ENCODE results near the gene LGALS3BP. TPM values are rescaled to one million over a fixed set of nuclear protein-coding genes. Genes with fewer than 3 reads are reported as not detected.
A peak's percentile ranks its signal among the peaks of the same experiment; 100 is the strongest.

Gene LGALS3BP
- total RNA-seq, 8 experiments from 2014 or later, result 34.8 to 346 (median 58.7) TPM

- ATAC-seq (replicated peaks in 6 of 8), result no peak
- Histone ChIP-seq H3K4me3 (no peak overlapping the region), H3K27ac (no peak overlapping the region), H3K4me1 (replicated peaks in 1 of 2) (peaks cover 12 to 14% of the 10 kb centered on the region in 2 donors)
- 33 to 95% (median 80%) methylated on average over 1 to 5 of the region's 5 CpGs; no CpG with 5 or more reads in 1 of the 10 experiments for WGBS, 10 experiments
- in situ Hi-C loops (cut with MboI; ENCODE audit: low pct_unique_long_range_greater_than_20kb in 2 of 9, low sequenced_read_pairs in 9 of 9, unreplicated experiment in 9 of 9), result no loop called here
These were observed 39.5 kb downstream of the LGALS3BP start for GRCh38 chr17:78940258-78940657.

DNA sequence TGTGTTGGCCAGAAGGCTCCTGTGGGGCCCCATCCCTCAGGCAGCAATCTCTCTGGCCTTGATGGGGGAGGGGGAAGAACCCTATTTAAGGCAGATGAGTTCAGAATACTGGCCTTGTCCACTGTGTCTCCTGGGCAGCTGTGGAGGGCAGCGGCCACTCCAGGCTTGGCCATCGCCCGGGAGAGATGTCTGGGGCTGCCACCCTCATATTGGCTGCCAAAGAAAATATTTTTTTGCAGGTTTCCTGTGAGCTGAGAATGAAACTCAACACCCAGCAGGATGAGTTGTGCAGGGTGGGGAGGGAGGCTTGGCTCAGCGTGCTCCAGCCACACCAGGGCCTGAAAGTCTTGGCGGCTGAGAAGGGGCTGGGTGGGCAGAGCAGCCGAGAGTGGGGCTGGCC is 40.1 kb downstream of the LGALS3BP start:
- in situ Hi-C loops (cut with MboI; ENCODE audit: low pct_unique_long_range_greater_than_20kb in 2 of 9, low sequenced_read_pairs in 9 of 9, unreplicated experiment in 9 of 9), result no loop called here
- Histone ChIP-seq H3K27ac (no peak overlapping the region), H3K4me1 (replicated peaks in 1 of 2) (peaks cover 18 to 21% of the 10 kb centered on the region in 2 donors), H3K4me3 (no peak overlapping the region)
- 85 to 93% methylated on average over 3 to 5 of the region's 6 CpGs; no CpG with 5 or more reads in 8 of the 10 experiments for WGBS, 10 experiments
- ATAC-seq (replicated peaks in 6 of 8), result peak in 1 of 8 experiments; percentile 1

GRCh38 chr17:78937561-78937960 is 42.2 kb downstream of the LGALS3BP start:
- Histone ChIP-seq H3K27ac (no peak overlapping the region), H3K4me3 (no peak overlapping the region), H3K4me1 (replicated peaks in 1 of 2) (peaks cover 32 to 33% of the 10 kb centered on the region in 2 donors)
- WGBS, 10 experiments, result 88 to 100% (median 97%) methylated on average over 1 to 5 of the region's 11 CpGs; no CpG with 5 or more reads in 4 of the 10 experiments
- ATAC-seq (replicated peaks in 6 of 8), result no peak
- in situ Hi-C loops (cut with MboI; ENCODE audit: low pct_unique_long_range_greater_than_20kb in 2 of 9, low sequenced_read_pairs in 9 of 9, unreplicated experiment in 9 of 9), result no loop called here

GRCh38 chr17:78935419-78936323 is 44.1 kb downstream of the LGALS3BP start:
- Histone ChIP-seq H3K4me3 (no peak overlapping the region), H3K4me1 (replicated peaks in 1 of 2) (peaks cover 32 to 33% of the 10 kb centered on the region in 2 donors), H3K27ac (peak overlapping the region; percentile 84 to 94)
- 0 to 78% (median 10%) methylated on average over 1 to 9 of the region's 33 CpGs; no CpG with 5 or more reads in 4 of the 10 experiments for WGBS, 10 experiments
- in situ Hi-C loops (cut with MboI; ENCODE audit: low pct_unique_long_range_greater_than_20kb in 2 of 9, low sequenced_read_pairs in 9 of 9, unreplicated experiment in 9 of 9), result no loop called here
- peak; percentile 54 to 86 (median 76) for ATAC-seq (replicated peaks in 6 of 8)

GRCh38 chr17:78934681-78935418 is 44.9 kb downstream of the LGALS3BP start:
- 0 to 100% (median 84%) methylated on average over 1 to 5 of the region's 19 CpGs; no CpG with 5 or more reads in 6 of the 10 experiments for WGBS, 10 experiments
- in situ Hi-C loops (cut with MboI; ENCODE audit: low pct_unique_long_range_greater_than_20kb in 2 of 9, low sequenced_read_pairs in 9 of 9, unreplicated experiment in 9 of 9), result no loop called here
- no peak overlapping the region for H3K4me3 ChIP-seq
- H3K4me1 ChIP-seq (replicated peaks in 1 of 2), result peaks cover 32 to 33% of the 10 kb centered on the region in 2 donors
- no peak for ATAC-seq (replicated peaks in 6 of 8)
- peak overlapping the region; percentile 84 to 94 for H3K27ac ChIP-seq

DNA sequence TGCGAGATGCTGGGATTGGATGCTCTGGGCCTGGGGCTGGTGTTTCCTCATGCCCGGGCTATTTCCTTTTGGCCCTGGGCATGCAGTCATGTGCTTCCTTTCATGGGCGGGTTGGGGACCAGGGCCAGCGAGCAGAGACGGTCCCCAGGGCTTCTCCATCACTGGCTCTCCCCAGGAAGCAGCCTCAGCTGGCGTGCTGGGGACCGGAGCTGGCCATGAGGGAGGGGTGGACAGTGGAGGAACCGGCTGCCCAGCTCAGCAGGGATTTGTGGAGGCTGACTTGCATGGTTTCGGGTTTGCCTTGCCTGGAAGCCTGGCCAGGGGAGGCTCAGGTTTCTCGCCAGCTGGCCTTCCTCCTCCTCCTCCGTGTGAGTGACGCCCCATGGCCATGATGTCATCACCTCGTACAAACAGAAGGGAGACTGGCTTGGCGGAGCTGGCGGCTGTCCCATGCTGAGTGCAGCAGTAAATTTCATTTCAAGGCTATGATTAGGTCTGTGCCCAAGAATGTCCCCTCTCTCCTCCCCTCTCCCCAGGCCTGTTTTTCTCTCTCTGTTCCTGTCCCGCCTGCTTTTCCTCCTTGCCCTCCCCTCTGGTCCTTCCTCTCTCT is 45.7 kb downstream of the LGALS3BP start:
- peaks cover 32 to 33% of the 10 kb centered on the region in 2 donors for H3K4me1 ChIP-seq (replicated peaks in 1 of 2)
- in situ Hi-C loops (cut with MboI; ENCODE audit: low pct_unique_long_range_greater_than_20kb in 2 of 9, low sequenced_read_pairs in 9 of 9, unreplicated experiment in 9 of 9), result no loop called here
- no peak overlapping the region for H3K4me3 ChIP-seq
- WGBS, 10 experiments, result 0 to 76% (median 47%) methylated on average over 1 to 7 of the region's 16 CpGs; no CpG with 5 or more reads in 5 of the 10 experiments
- ATAC-seq (replicated peaks in 6 of 8), result peak; percentile 33 to 85 (median 50)
- H3K27ac ChIP-seq, result peak overlapping the region; percentile 84 to 94

GRCh38 chr17:78933025-78933958 is 46.4 kb downstream of the LGALS3BP start:
- Histone ChIP-seq H3K4me1 (replicated peaks in 1 of 2) (peaks cover 33 to 36% of the 10 kb centered on the region in 2 donors), H3K4me3 (no peak overlapping the region), H3K27ac (peak overlapping the region; percentile 84 to 94)
- ATAC-seq (replicated peaks in 6 of 8), result peak in 5 of 8 experiments; percentile 7 to 62 (median 23)
- in situ Hi-C loops (cut with MboI; ENCODE audit: low pct_unique_long_range_greater_than_20kb in 2 of 9, low sequenced_read_pairs in 9 of 9, unreplicated experiment in 9 of 9), result no loop called here
- 51 to 100% (median 96%) methylated on average over 3 to 5 of the region's 18 CpGs; no CpG with 5 or more reads in 4 of the 10 experiments for WGBS, 10 experiments

DNA sequence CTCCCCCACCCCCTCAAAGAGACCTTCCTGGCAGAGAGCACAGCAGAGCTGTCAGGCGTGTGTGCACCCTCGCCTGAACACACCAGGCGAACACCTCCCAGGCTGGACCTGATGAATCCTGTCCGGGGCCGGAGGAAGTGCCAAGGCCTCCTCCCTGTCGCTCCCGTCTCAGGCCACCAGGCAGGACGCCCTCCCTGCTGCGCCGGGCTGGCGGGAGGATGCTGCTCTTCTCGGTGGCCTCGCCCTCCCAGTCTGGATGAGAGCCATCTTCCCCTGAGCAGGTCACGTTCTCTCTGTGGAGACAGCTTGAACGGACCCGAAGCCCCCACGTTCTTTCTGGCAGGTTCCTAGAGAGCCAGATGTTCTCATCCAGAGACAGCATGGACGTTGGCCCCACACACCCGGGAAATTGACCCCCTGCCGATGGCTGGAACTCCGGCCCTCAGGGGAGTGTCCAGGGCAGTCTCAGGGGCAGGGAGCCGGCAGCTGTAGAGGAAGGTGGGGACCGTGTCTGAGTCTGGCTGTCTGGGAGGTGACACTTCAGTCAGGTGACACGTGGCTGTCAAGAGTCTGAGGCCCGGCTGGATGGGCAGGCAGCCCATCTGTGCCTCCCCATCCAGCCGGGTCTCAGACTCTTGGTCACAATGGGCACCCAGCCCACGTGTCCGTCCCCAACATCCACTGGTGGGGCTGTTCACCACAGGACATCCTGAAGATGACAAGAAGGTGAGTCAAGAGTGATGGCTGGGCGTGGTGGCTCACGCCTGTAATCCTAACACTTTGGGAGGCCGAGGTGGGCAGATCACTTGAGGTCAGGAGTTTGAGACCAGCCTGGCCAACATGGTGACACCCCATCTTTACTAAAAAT is 49.6 kb downstream of the LGALS3BP start:
- peaks cover 22 to 35% of the 10 kb centered on the region in 2 donors for H3K4me1 ChIP-seq (replicated peaks in 1 of 2)
- no peak overlapping the region for H3K4me3 ChIP-seq
- 0 to 83% (median 43%) methylated on average over 1 to 7 of the region's 31 CpGs; no CpG with 5 or more reads in 5 of the 10 experiments for WGBS, 10 experiments
- no peak for ATAC-seq (replicated peaks in 6 of 8)
- in situ Hi-C loops (cut with MboI; ENCODE audit: low pct_unique_long_range_greater_than_20kb in 2 of 9, low sequenced_read_pairs in 9 of 9, unreplicated experiment in 9 of 9), result no loop called here
- no peak overlapping the region for H3K27ac ChIP-seq

DNA sequence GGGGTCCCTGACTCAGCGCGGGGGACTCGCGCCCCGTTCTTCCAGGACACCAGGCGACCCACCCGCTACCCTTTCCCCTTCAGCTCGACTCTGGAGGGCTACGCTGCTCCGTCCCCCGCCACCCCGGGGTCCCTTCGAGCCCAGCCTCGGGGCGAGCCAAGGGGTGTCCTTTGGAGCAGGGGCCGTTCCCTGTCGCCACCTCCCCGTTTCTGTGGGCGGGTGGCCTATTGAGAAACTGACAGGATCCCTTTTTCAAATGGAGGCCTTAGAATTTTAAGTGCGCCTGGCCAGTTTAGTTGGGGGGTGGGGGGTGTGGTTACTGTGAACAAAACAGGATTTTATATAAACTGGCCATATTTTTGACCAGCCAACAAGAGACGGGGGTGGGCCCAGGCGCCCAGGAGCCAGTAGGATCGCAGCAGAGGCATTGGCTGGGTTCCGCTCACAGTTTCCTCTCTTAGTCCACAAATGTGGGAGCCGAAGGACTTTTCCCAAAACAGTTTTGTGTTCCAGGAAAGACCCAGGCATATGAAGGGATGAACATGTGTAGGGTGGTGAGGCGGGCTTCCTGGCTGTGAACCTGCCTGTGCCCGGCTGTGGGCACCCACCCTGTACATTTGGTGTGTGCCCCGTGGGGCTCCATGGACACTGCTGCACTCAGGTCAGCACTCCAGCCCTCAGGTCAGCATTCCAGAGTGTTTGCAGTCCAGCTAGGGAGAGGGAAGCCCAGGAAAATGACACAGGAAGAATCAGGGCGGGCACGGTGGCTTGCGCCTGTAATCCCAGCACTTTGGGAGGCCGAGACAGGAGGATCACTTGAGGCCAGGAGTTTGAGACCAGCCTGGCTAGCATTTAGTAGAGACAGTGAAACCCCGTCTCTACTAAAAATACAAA is 53.8 kb downstream of the LGALS3BP start:
- ATAC-seq (replicated peaks in 6 of 8), result peak in 7 of 8 experiments; percentile 23 to 54 (median 38)
- Histone ChIP-seq H3K4me3 (peak overlapping the region; percentile 49 to 61 (median 52)), H3K4me1 (replicated peaks in 1 of 2) (peaks cover 33 to 42% of the 10 kb centered on the region in 2 donors), H3K27ac (peak overlapping the region; percentile 82 to 92)
- in situ Hi-C loops (cut with MboI; ENCODE audit: low pct_unique_long_range_greater_than_20kb in 2 of 9, low sequenced_read_pairs in 9 of 9, unreplicated experiment in 9 of 9), result no loop called here
- WGBS, 10 experiments, result 28 to 90% (median 75%) methylated on average over 1 to 9 of the region's 33 CpGs; no CpG with 5 or more reads in 5 of the 10 experiments

GRCh38 chr17:78925234-78925633 is 54.5 kb downstream of the LGALS3BP start, which contains the start of gene TIMP2:
Gene TIMP2, minus strand, starts transcription at chr17:78925387. Its CDS starts 299 bp downstream, at chr17:78925088.
- ATAC-seq (replicated peaks in 6 of 8), result peak; percentile 64 to 88 (median 86)
- H3K4me3 ChIP-seq, result peak within 1 kb of the TSS; percentile 49 to 61 (median 52)
- H3K4me1 ChIP-seq (replicated peaks in 1 of 2), result peaks cover 39 to 46% of the 10 kb centered on the region in 2 donors
- WGBS, 10 experiments, result 0% methylated on average over 1 of the region's 52 CpGs; no CpG with 5 or more reads in 9 of the 10 experiments
- in situ Hi-C loops (cut with MboI; ENCODE audit: low pct_unique_long_range_greater_than_20kb in 2 of 9, low sequenced_read_pairs in 9 of 9, unreplicated experiment in 9 of 9), result no loop called here
- peak within 1 kb of the TSS; percentile 82 to 92 for H3K27ac ChIP-seq

Data from motor neuron (in vitro differentiated cells).